NCI-H1436 (cell line): ENCODE measurements around the gene KHDC3L.

Experiments used
- DNase-seq: peaks from one replicate; lab custom pipeline; 2025; lab: John Stamatoyannopoulos, UW

The KHDC3L gene

GRCh38 chr6:73362358-73362757 lies at the start of gene KHDC3L:
KHDC3L (plus strand) TSS chr6:73362658; CDS start chr6:73362730, 72 bp downstream.
- no peak for DNase-seq

- no peak for DNase-seq
Observed at GRCh38 chr6:73314577-73315492, 47.6 kb upstream of the KHDC3L start.

- no peak for DNase-seq
Observed at GRCh38 chr6:73323323-73323722, 39.1 kb upstream of the KHDC3L start.

- DNase-seq = no peak
Observed at GRCh38 chr6:73325656-73326055, 36.8 kb upstream of the KHDC3L start.

- no peak for DNase-seq
Observed at GRCh38 chr6:73328790-73329189, 33.7 kb upstream of the KHDC3L start.

- DNase-seq = no peak
Observed at GRCh38 chr6:73329201-73329600, 33.3 kb upstream of the KHDC3L start.

- no peak for DNase-seq
Observed at GRCh38 chr6:73339340-73339739, 23.1 kb upstream of the KHDC3L start.

- no peak for DNase-seq
Observed at GRCh38 chr6:73340048-73340447, 22.4 kb upstream of the KHDC3L start.

- DNase-seq = no peak
Observed at GRCh38 chr6:73341335-73341734, 21.1 kb upstream of the KHDC3L start.

GRCh38 chr6:73342174-73342573 lies 20.3 kb upstream of the KHDC3L start:
- no peak for DNase-seq

GRCh38 chr6:73343164-73343563 lies 19.3 kb upstream of the KHDC3L start:
- DNase-seq = no peak

- DNase-seq = no peak
Observed at GRCh38 chr6:73348550-73349204, 13.8 kb upstream of the KHDC3L start.

GRCh38 chr6:73349311-73349710 lies 13.1 kb upstream of the KHDC3L start:
- DNase-seq = no peak

- no peak for DNase-seq
Observed at GRCh38 chr6:73353636-73354593, 8.5 kb upstream of the KHDC3L start, which contains the start of gene DPPA5. DPPA5 (minus strand) TSS chr6:73354276; CDS start chr6:73354225, 51 bp downstream.

- DNase-seq = no peak
Observed at GRCh38 chr6:73362869-73363536, 545 bp downstream of the KHDC3L start.

GRCh38 chr6:73363537-73363875 lies 1.0 kb downstream of the KHDC3L start:
- no peak for DNase-seq

- DNase-seq = no peak
Observed at GRCh38 chr6:73364121-73364520, 1.7 kb downstream of the KHDC3L start.

GRCh38 chr6:73364549-73364948 lies 2.1 kb downstream of the KHDC3L start:
- no peak for DNase-seq

- no peak for DNase-seq
Observed at GRCh38 chr6:73367761-73368355, 5.4 kb downstream of the KHDC3L start.

- DNase-seq = no peak
Observed at GRCh38 chr6:73368675-73369074, 6.2 kb downstream of the KHDC3L start.

GRCh38 chr6:73369157-73369556 lies 6.7 kb downstream of the KHDC3L start:
- no peak for DNase-seq
